A172 (cell line): Measurements from ENCODE around the gene SRSF6. TPM values are rescaled to one million over a fixed set of nuclear protein-coding genes. Genes with fewer than 3 reads are reported as not detected.
"Not testable (repeated sequence)": the region's sequence is repeated elsewhere in the genome, so short reads cannot be mapped to it uniquely, and the experiment has no call there.

ENCODE experiments used
- DNase-seq: peaks from one replicate; pipeline ENCODE4 v3.0.0-alpha.2; 2015; ENCODE audit warnings: low spot score
- total RNA-seq: library from RNA; depleted of rRNA; stranded (reverse); fragments of >200 nt; shearing (Covaris generic); gene quantifications from 2 replicates; pipeline ENCODE4 v1.2.3, GENCODE V29; 2014; rRNA removed

SRSF6 gene
- total RNA-seq, result 50.6 and 60.8 TPM in 2 replicates

- DNase-seq, result peak; percentile 85
These were observed at the start of gene SRSF6 for GRCh38 chr20:43457640-43458421. Gene SRSF6, plus strand, starts transcription at chr20:43457896. Its CDS starts 138 bp downstream, at chr20:43458034.

GRCh38 chr20:43408848-43409576, 48.7 kb upstream of the SRSF6 start:
- peak; percentile 31 for DNase-seq

- DNase-seq, result no peak
These were observed 48.2 kb upstream of the SRSF6 start for GRCh38 chr20:43409577-43409913.

GRCh38 chr20:43415661-43416430, 41.9 kb upstream of the SRSF6 start:
- DNase-seq, result no peak

- DNase-seq, result no peak
These were observed 41.0 kb upstream of the SRSF6 start for GRCh38 chr20:43416591-43417228.

GRCh38 chr20:43420192-43420591, 37.5 kb upstream of the SRSF6 start:
- no peak for DNase-seq

GRCh38 chr20:43420913-43421312, 36.8 kb upstream of the SRSF6 start:
- not testable (repeated sequence) for DNase-seq

GRCh38 chr20:43426172-43426571, 31.5 kb upstream of the SRSF6 start:
- DNase-seq, result no peak

GRCh38 chr20:43430265-43431133, 27.2 kb upstream of the SRSF6 start:
- no peak for DNase-seq

- peak; percentile 25 for DNase-seq
These were observed 26.6 kb upstream of the SRSF6 start for GRCh38 chr20:43431134-43431519.

GRCh38 chr20:43432498-43432897, 25.2 kb upstream of the SRSF6 start:
- no peak for DNase-seq

- no peak for DNase-seq
These were observed 24.3 kb upstream of the SRSF6 start for GRCh38 chr20:43433250-43433854.

GRCh38 chr20:43434565-43434964, 23.1 kb upstream of the SRSF6 start:
- DNase-seq, result no peak

GRCh38 chr20:43438578-43439316, 18.9 kb upstream of the SRSF6 start:
- no peak for DNase-seq

- no peak for DNase-seq
These were observed 17.2 kb upstream of the SRSF6 start for GRCh38 chr20:43440531-43440930.

GRCh38 chr20:43442282-43442880, 15.3 kb upstream of the SRSF6 start:
- DNase-seq, result peak; percentile 25

- DNase-seq, result no peak
These were observed 13.6 kb upstream of the SRSF6 start for GRCh38 chr20:43444107-43444506.

GRCh38 chr20:43446361-43446879, 11.3 kb upstream of the SRSF6 start:
- no peak for DNase-seq

- DNase-seq, result not testable (repeated sequence)
These were observed 9.3 kb upstream of the SRSF6 start for GRCh38 chr20:43448431-43448747.
